ENCODE results near the gene EPHA7.

EPHA7 gene

GRCh38 chr6:93238632-93239031 is 180.7 kb downstream of the EPHA7 start:
- DNase-seq: no peak

GRCh38 chr6:93235775-93236174 is 183.6 kb downstream of the EPHA7 start:
- DNase-seq: no peak

- DNase-seq: no peak
These were observed 192.5 kb downstream of the EPHA7 start for GRCh38 chr6:93226822-93227221.

GRCh38 chr6:93222071-93222851 is 197.1 kb downstream of the EPHA7 start:
- DNase-seq: no peak

GRCh38 chr6:93219447-93219846 is 199.9 kb downstream of the EPHA7 start:
- no peak for DNase-seq

- DNase-seq: no peak
These were observed 201.3 kb downstream of the EPHA7 start for GRCh38 chr6:93218096-93218495.

- DNase-seq: no peak
These were observed 206.3 kb downstream of the EPHA7 start for GRCh38 chr6:93213028-93213427.

GRCh38 chr6:93210908-93211307 is 208.5 kb downstream of the EPHA7 start:
- no peak for DNase-seq

- no peak for DNase-seq
These were observed 210.0 kb downstream of the EPHA7 start for GRCh38 chr6:93209358-93209757.

- DNase-seq: no peak
These were observed 222.9 kb downstream of the EPHA7 start for GRCh38 chr6:93196406-93196970.

- DNase-seq: no peak
These were observed 224.9 kb downstream of the EPHA7 start for GRCh38 chr6:93194480-93194879.

- no peak for DNase-seq
These were observed 225.5 kb downstream of the EPHA7 start for GRCh38 chr6:93193868-93194267.
